K562 (cell line): Measurements from ENCODE around the gene TP73. TPM values are rescaled to one million over a fixed set of nuclear protein-coding genes. Genes with fewer than 3 reads are reported as not detected.

Experiments
- ARHGAP35 ChIP-seq: fragments of 450-650 bp; IDR thresholded peaks from 2 replicates; pipeline ENCODE4 v1.6.1; 2018; ENCODE audit not compliant: partially characterized antibody
- CHCHD3 ChIP-seq: fragments of 250-450 bp; sonication (Bioruptor Pico); IDR thresholded peaks from 2 replicates; pipeline ENCODE4 v2.1.2; 2022; ENCODE audit warnings: mild to moderate bottlenecking
- CHD4 ChIP-seq: fragments of 200-600 bp; sonication (generic); IDR thresholded peaks from 3 replicates; pipeline ENCODE4 v1.6.1; 2012; ENCODE audit warnings: low read depth, mild to moderate bottlenecking, mixed read lengths, low read length, inconsistent platforms; ENCODE audit not compliant: insufficient read depth, insufficient replicate concordance, poor library complexity, severe bottlenecking
- CTCF ChIP-seq, 3 experiments: IDR thresholded peaks in 2 of 3; conservative IDR thresholded peaks in 1 of 3; 2 replicates each; pipeline ENCODE4 v1.5.1; 2011 to 2012; ENCODE audit warnings: low read length in 3 of 3, mild to moderate bottlenecking in 3 of 3, control low read depth in 2 of 3, improper control_type of control experiment in 1 of 3, inconsistent platforms in 1 of 3, low read depth in 1 of 3, mixed read lengths in 1 of 3, moderate library complexity in 1 of 3; ENCODE audit not compliant: insufficient read depth in 2 of 3
- CXXC5 ChIP-seq: fragments of 250-450 bp; sonication (Bioruptor Pico); IDR thresholded peaks from 2 replicates; pipeline ENCODE4 v1.8.0; 2022; ENCODE audit warnings: inconsistent platforms, mild to moderate bottlenecking, moderate library complexity
- HCFC1 ChIP-seq: IDR thresholded peaks from 2 replicates; pipeline ENCODE4 v1.6.1; 2012; ENCODE audit warnings: low read depth, low read length, improper control_type of control experiment
- LEF1 ChIP-seq: fragments of 450-650 bp; IDR thresholded peaks from 2 replicates; pipeline ENCODE4 v1.6.1; 2016; ENCODE audit warnings: mild to moderate bottlenecking
- NCOA6 ChIP-seq: fragments of 450-650 bp; IDR thresholded peaks from 2 replicates; pipeline ENCODE4 v1.6.1; 2017; ENCODE audit warnings: mild to moderate bottlenecking
- PCBP1 ChIP-seq: fragments of 200-400 bp; formaldehyde crosslinking; IDR thresholded peaks from 2 replicates; pipeline ENCODE4 v1.6.1; 2018; ENCODE audit warnings: mild to moderate bottlenecking, low read depth, low read length; ENCODE audit not compliant: poor library complexity, severe bottlenecking
- PML ChIP-seq: IDR thresholded peaks from 2 replicates; pipeline ENCODE4 v1.6.1; 2012; ENCODE audit warnings: low read length, inconsistent platforms
- SMARCA5 ChIP-seq: fragments of 450-650 bp; IDR thresholded peaks from 2 replicates; pipeline ENCODE4 v1.6.1; 2016
- SREBF2 ChIP-seq: sonication (generic); formaldehyde crosslinking; IDR thresholded peaks from 2 replicates; pipeline ENCODE4 v1.4.0; 2020; ENCODE audit warnings: mild to moderate bottlenecking, missing genetic modification reagents
- SRF ChIP-seq, 2 experiments: fragments of 250-450, 450-650 bp in 1 of 2; sonication (Bioruptor Pico) in 1 of 2; sonication (generic) in 1 of 2; formaldehyde crosslinking; IDR thresholded peaks; 2 replicates each; pipeline versions ENCODE4 v1.5.0 to v1.5.1; 2020 to 2022; ENCODE audit warnings: mild to moderate bottlenecking in 1 of 2, missing genetic modification reagents in 1 of 2
- SRSF7 ChIP-seq: fragments of 200-400 bp; formaldehyde crosslinking; optimal IDR thresholded peaks from 2 replicates; pipeline ENCODE3; 2017; ENCODE audit warnings: mild to moderate bottlenecking, low read depth, low read length
- TARDBP ChIP-seq: fragments of 450-650 bp; IDR thresholded peaks from 2 replicates; pipeline ENCODE4 v1.6.1; 2016
- TEAD4 ChIP-seq, 2 experiments: sonication (generic) in 1 of 2; formaldehyde crosslinking in 1 of 2; IDR thresholded peaks; 2 replicates each; pipeline versions ENCODE4 v1.6.1 to v1.8.0; 2012 to 2022; ENCODE audit warnings: borderline replicate concordance in 1 of 2, inconsistent platforms in 1 of 2, low read length in 1 of 2, mild to moderate bottlenecking in 1 of 2, missing genetic modification reagents in 1 of 2
- TFAP4 ChIP-seq: sonication (generic); formaldehyde crosslinking; IDR thresholded peaks from 2 replicates; pipeline ENCODE4 v1.8.0; 2022; ENCODE audit warnings: missing genetic modification reagents, mild to moderate bottlenecking, moderate library complexity, borderline replicate concordance
- ZFP36 ChIP-seq: fragments of 150-350 bp; IDR thresholded peaks from 2 replicates; pipeline ENCODE4 v1.6.1; 2018; ENCODE audit warnings: low read length, low read depth; ENCODE audit not compliant: partially characterized antibody
- ZNF239 ChIP-seq: fragments of 250-450 bp; sonication (Bioruptor Pico); IDR thresholded peaks from 2 replicates; pipeline ENCODE4 v1.4.0; 2020; ENCODE audit warnings: mild to moderate bottlenecking
- polyA plus RNA-seq, 8 experiments: library from polyadenylated mRNA; depleted of rRNA in 4 of 8; stranded (reverse) in 5 of 8; unstranded in 3 of 8; fragments of >200 nt; fragmentation: Nextera tagmentation in 2 of 8; fragmentation: Illumina TruSeq in 1 of 8; extraction: Ambion mirVana in 2 of 8; extraction: Trizol in 1 of 8; gene quantifications; 2 replicates each; pipeline versions ENCODE4 v1.2.1 to v1.2.3, GENCODE V29; 2011 to 2014; ENCODE audit warnings: inconsistent platforms in 1 of 8, missing spikeins in 1 of 8
- total RNA-seq, 7 experiments: library from RNA; depleted of rRNA in 6 of 7; stranded (reverse); fragments of >200 nt in 6 of 7; fragmentation: Illumina TruSeq in 2 of 7; extraction: Trizol in 2 of 7; gene quantifications; 2 replicates each; pipeline versions ENCODE4 v1.2.1 to v1.2.3, GENCODE V29; 2011 to 2021; ENCODE audit warnings: low replicate concordance in 1 of 7
- TF ChIP-seq, protein P1 (sequence below): fragments of 250-450 bp; sonication (Bioruptor Pico); IDR thresholded peaks from 2 replicates; pipeline ENCODE4 v1.4.0; 2020; ENCODE audit warnings: mild to moderate bottlenecking, moderate library complexity

The TP73 gene
- total and polyA plus RNA-seq, 9 of the 15 experiments (the other 6 are each of a cell fraction or from before 2014, with no cell fraction given) = 0.07 to 1.6 (median 0.40) TPM; not detected in 2

DNA sequence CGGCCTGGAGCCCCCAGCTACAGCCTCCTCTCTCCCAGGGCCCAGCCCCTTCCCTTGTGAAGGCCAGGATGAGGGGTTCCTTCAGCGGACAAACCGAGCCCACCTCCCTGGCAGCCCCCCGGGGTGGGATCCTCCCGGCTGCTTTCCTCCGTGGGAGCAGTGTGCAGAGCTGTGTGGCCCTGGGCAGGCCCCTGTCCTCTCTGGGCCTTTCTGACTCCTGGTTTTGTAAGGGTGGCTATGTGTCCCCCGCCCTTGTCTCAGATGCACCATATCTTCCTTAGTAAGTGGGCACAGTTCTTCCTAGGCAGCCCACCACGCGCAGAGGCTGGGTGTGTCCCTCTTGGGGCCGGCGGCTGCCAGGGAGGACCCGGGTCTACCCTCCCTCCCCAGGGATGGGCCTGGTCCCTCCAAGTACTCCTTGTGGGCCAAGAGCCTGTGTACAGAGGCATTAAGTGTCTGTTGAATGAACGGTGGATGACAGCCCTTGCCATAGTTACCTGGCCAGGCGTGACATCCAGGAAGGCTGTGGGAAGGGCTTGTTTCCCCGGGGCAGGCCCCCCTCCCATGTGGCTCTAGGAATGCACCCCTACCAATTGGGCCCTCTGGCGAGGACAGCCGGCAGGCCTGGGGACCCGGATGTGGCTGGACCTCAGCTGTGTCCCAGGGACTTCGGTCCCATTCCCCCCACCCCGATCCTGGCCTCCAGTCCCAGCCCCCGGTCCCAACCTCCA is 124.1 kb downstream of the TP73 start (continued):
- TF ChIP-seq SMARCA5 = peak; percentile 70; the same call in 1 of the 2 replicates
- TF ChIP-seq PCBP1 = no peak
- no peak for TF ChIP-seq ARHGAP35
- TF ChIP-seq, protein P1, sequence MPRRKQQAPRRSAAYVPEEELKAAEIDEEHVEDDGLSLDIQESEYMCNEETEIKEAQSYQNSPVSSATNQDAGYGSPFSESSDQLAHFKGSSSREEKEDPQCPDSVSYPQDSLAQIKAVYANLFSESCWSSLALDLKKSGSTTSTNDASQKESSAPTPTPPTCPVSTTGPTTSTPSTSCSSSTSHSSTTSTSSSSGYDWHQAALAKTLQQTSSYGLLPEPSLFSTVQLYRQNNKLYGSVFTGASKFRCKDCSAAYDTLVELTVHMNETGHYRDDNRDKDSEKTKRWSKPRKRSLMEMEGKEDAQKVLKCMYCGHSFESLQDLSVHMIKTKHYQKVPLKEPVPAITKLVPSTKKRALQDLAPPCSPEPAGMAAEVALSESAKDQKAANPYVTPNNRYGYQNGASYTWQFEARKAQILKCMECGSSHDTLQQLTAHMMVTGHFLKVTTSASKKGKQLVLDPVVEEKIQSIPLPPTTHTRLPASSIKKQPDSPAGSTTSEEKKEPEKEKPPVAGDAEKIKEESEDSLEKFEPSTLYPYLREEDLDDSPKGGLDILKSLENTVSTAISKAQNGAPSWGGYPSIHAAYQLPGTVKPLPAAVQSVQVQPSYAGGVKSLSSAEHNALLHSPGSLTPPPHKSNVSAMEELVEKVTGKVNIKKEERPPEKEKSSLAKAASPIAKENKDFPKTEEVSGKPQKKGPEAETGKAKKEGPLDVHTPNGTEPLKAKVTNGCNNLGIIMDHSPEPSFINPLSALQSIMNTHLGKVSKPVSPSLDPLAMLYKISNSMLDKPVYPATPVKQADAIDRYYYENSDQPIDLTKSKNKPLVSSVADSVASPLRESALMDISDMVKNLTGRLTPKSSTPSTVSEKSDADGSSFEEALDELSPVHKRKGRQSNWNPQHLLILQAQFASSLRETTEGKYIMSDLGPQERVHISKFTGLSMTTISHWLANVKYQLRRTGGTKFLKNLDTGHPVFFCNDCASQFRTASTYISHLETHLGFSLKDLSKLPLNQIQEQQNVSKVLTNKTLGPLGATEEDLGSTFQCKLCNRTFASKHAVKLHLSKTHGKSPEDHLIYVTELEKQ (CRISPR knock-in tag) = no peak
- no peak for TF ChIP-seq TEAD4 (IDR thresholded peaks at IDR 0.05; ENCODE audit: low read length)
- TF ChIP-seq TEAD4 (CRISPR knock-in tag; IDR thresholded peaks at IDR 0.05; ENCODE audit: borderline replicate concordance) = no peak
- no peak for TF ChIP-seq CHCHD3 (CRISPR knock-in tag)
- no peak for TF ChIP-seq CHD4
- no peak for TF ChIP-seq LEF1
- no peak for TF ChIP-seq HCFC1
- no peak; the same call in 1 of the 2 replicates for TF ChIP-seq TFAP4 (CRISPR knock-in tag)
- TF ChIP-seq SRF (CRISPR knock-in tag; IDR thresholded peaks at IDR 0.05) = no peak
- TF ChIP-seq CTCF (IDR thresholded peaks at IDR 0.05 in 2 of 3, conservative IDR thresholded peaks at IDR 0.05 in 1 of 3; ENCODE audit: insufficient read depth in 2 of 3, low read depth in 1 of 3, low read length in 3 of 3) = no peak
- no peak for TF ChIP-seq ZNF239 (CRISPR knock-in tag)
- no peak for TF ChIP-seq SRSF7
- no peak for TF ChIP-seq NCOA6
- no peak for TF ChIP-seq CXXC5 (CRISPR knock-in tag)
- TF ChIP-seq TARDBP = no peak
- peak; percentile 61 for TF ChIP-seq ZFP36
- TF ChIP-seq PML = 0 out of 2 replicates have a peak, but pooled peaks have one; percentile 6
- TF ChIP-seq SREBF2 = no peak
